ENCODE data around the gene PKD1. TPM values are rescaled to one million over a fixed set of nuclear protein-coding genes. Genes with fewer than 3 reads are reported as not detected.

The PKD1 gene
- total and polyA plus RNA-seq, 3 donors from 2014 or later, result 83.4 to 337 (median 323) TPM

- peaks cover under 1% of the 10 kb centered on the region for H3K4me1 ChIP-seq
- H3K36me3 ChIP-seq (ENCODE audit: low read depth, missing control alignments), result no peaks in the 10 kb centered on the region
- H3K27me3 ChIP-seq, result no peaks in the 10 kb centered on the region
- no peak overlapping the region for H3K27ac ChIP-seq
- no peak overlapping the region for H3K4me3 ChIP-seq
- no peaks in the 10 kb centered on the region for H3K9me3 ChIP-seq
- no peak for TF ChIP-seq POLR2A (IDR thresholded peaks at IDR 0.05)
- no peak for TF ChIP-seq CTCF (IDR thresholded peaks at IDR 0.05)
- no peak for DNase-seq
- intact Hi-C loops (cut with DNase I; ENCODE audit: low total_unique reads), result no loop called here
- 89 to 94% methylated on average over 12 to 17 of the region's 17 CpGs for WGBS, 2 donors
Observed at GRCh38 chr16:2166263-2167067, 30.8 kb upstream of the PKD1 start.

GRCh38 chr16:2165861-2166260 lies 30.2 kb upstream of the PKD1 start:
- H3K27me3 ChIP-seq, result no peaks in the 10 kb centered on the region
- H3K27ac ChIP-seq, result no peak overlapping the region
- no peak overlapping the region for H3K4me3 ChIP-seq
- WGBS, 2 donors, result 90 to 95% methylated on average over 7 to 12 of the region's 12 CpGs
- no peak for DNase-seq
- peaks cover 6% of the 10 kb centered on the region for H3K4me1 ChIP-seq
- H3K9me3 ChIP-seq, result no peaks in the 10 kb centered on the region
- intact Hi-C loops (cut with DNase I; ENCODE audit: low total_unique reads), result no loop called here
- TF ChIP-seq CTCF (IDR thresholded peaks at IDR 0.05) (no peak), POLR2A (IDR thresholded peaks at IDR 0.05) (no peak)
- H3K36me3 ChIP-seq (ENCODE audit: low read depth, missing control alignments), result no peaks in the 10 kb centered on the region

- WGBS, 2 donors, result 94 to 95% methylated on average over 17 to 24 of the region's 26 CpGs
- H3K36me3 ChIP-seq (ENCODE audit: low read depth, missing control alignments), result no peaks in the 10 kb centered on the region
- no peak for DNase-seq
- intact Hi-C loops (cut with DNase I; ENCODE audit: low total_unique reads), result no loop called here
- no peaks in the 10 kb centered on the region for H3K9me3 ChIP-seq
- H3K4me1 ChIP-seq, result peaks cover 18% of the 10 kb centered on the region
- H3K27me3 ChIP-seq, result no peaks in the 10 kb centered on the region
- H3K27ac ChIP-seq, result no peak overlapping the region
- TF ChIP-seq POLR2A (IDR thresholded peaks at IDR 0.05), result no peak
- no peak for TF ChIP-seq CTCF (IDR thresholded peaks at IDR 0.05)
- H3K4me3 ChIP-seq, result no peak overlapping the region
Observed at GRCh38 chr16:2163211-2163881, 27.6 kb upstream of the PKD1 start.

- TF ChIP-seq CTCF (IDR thresholded peaks at IDR 0.05) (no peak), POLR2A (IDR thresholded peaks at IDR 0.05) (no peak)
- no peak overlapping the region for H3K27ac ChIP-seq
- DNase-seq, result no peak
- peaks cover 25% of the 10 kb centered on the region for H3K4me1 ChIP-seq
- no peaks in the 10 kb centered on the region for H3K27me3 ChIP-seq
- intact Hi-C loops (cut with DNase I; ENCODE audit: low total_unique reads), result no loop called here
- 80 to 91% methylated on average over 12 to 13 of the region's 13 CpGs for WGBS, 2 donors
- no peak overlapping the region for H3K4me3 ChIP-seq
- H3K36me3 ChIP-seq (ENCODE audit: low read depth, missing control alignments), result no peaks in the 10 kb centered on the region
- H3K9me3 ChIP-seq, result no peaks in the 10 kb centered on the region
Observed at GRCh38 chr16:2162676-2163118, 27.0 kb upstream of the PKD1 start.
